ENCODE results near the gene RECK.

DNA sequence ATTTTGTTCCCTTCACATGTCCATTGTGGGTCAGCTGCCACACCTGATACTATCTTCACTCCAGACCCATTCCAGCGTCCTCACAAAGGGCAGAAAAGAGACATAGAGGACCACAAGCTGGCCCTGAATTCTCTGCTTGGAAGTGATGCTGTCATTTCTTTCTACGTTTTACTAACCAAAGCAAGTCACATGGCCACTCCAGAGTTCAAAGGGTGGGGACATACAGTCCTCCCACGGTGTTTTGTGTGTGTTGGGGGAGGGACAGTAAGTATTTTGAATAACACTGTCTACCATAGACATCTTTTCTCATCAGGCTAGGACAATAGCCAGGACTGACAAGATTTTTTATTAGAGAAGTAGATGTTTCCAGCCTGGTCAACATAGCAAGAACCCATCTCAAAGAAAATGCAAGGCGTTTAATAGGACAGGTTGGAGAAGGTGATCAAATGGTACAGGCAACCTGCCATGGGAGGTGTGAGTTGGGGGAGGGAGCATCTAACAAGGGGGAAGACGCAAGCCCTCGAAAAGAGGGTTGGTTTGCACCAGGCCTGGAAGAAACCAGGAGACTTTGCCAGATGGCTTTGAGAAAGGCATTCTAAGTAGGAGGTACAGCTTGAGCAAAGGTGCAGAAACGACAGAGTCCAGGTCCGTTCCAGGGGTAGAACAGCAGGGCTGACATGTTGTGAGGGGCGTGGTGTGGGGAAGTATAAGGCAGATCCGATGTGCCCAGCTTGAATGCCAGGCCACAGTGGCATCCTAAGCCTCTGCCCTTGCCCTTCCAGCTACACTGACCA is 88.5 kb downstream of the RECK start:
- TF ChIP-seq, protein P1, sequence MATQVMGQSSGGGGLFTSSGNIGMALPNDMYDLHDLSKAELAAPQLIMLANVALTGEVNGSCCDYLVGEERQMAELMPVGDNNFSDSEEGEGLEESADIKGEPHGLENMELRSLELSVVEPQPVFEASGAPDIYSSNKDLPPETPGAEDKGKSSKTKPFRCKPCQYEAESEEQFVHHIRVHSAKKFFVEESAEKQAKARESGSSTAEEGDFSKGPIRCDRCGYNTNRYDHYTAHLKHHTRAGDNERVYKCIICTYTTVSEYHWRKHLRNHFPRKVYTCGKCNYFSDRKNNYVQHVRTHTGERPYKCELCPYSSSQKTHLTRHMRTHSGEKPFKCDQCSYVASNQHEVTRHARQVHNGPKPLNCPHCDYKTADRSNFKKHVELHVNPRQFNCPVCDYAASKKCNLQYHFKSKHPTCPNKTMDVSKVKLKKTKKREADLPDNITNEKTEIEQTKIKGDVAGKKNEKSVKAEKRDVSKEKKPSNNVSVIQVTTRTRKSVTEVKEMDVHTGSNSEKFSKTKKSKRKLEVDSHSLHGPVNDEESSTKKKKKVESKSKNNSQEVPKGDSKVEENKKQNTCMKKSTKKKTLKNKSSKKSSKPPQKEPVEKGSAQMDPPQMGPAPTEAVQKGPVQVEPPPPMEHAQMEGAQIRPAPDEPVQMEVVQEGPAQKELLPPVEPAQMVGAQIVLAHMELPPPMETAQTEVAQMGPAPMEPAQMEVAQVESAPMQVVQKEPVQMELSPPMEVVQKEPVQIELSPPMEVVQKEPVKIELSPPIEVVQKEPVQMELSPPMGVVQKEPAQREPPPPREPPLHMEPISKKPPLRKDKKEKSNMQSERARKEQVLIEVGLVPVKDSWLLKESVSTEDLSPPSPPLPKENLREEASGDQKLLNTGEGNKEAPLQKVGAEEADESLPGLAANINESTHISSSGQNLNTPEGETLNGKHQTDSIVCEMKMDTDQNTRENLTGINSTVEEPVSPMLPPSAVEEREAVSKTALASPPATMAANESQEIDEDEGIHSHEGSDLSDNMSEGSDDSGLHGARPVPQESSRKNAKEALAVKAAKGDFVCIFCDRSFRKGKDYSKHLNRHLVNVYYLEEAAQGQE (IDR thresholded peaks at IDR 0.05; ENCODE audit: unreplicated experiment), result no peak
- TF ChIP-seq POLR2AphosphoS5 (IDR thresholded peaks at IDR 0.05; ENCODE audit: low read depth) (no peak), EZH2 (IDR thresholded peaks at IDR 0.05; ENCODE audit: low read depth, unreplicated experiment) (no peak), ZNF114 (CRISPR knock-in tag; IDR thresholded peaks at IDR 0.05) (no peak), CREB1 (CRISPR knock-in tag; IDR thresholded peaks at IDR 0.05; ENCODE audit: low read depth) (no peak), JUNB (IDR thresholded peaks at IDR 0.05; ENCODE audit: unreplicated experiment) (no peak), NANOG (IDR thresholded peaks at IDR 0.05; ENCODE audit: borderline replicate concordance) (no peak), EZH2phosphoT487 (IDR thresholded peaks at IDR 0.05; ENCODE audit: unreplicated experiment) (no peak), ZNF331 (CRISPR knock-in tag; IDR thresholded peaks at IDR 0.05; ENCODE audit: low read depth) (no peak), STAT1 (IDR thresholded peaks at IDR 0.05; ENCODE audit: unreplicated experiment) (no peak)
- TF ChIP-seq, protein P2, sequence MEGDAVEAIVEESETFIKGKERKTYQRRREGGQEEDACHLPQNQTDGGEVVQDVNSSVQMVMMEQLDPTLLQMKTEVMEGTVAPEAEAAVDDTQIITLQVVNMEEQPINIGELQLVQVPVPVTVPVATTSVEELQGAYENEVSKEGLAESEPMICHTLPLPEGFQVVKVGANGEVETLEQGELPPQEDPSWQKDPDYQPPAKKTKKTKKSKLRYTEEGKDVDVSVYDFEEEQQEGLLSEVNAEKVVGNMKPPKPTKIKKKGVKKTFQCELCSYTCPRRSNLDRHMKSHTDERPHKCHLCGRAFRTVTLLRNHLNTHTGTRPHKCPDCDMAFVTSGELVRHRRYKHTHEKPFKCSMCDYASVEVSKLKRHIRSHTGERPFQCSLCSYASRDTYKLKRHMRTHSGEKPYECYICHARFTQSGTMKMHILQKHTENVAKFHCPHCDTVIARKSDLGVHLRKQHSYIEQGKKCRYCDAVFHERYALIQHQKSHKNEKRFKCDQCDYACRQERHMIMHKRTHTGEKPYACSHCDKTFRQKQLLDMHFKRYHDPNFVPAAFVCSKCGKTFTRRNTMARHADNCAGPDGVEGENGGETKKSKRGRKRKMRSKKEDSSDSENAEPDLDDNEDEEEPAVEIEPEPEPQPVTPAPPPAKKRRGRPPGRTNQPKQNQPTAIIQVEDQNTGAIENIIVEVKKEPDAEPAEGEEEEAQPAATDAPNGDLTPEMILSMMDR (conservative IDR thresholded peaks at IDR 0.05; ENCODE audit: low read depth in 2 of 2), result no peak
- TF ChIP-seq, protein P3, sequence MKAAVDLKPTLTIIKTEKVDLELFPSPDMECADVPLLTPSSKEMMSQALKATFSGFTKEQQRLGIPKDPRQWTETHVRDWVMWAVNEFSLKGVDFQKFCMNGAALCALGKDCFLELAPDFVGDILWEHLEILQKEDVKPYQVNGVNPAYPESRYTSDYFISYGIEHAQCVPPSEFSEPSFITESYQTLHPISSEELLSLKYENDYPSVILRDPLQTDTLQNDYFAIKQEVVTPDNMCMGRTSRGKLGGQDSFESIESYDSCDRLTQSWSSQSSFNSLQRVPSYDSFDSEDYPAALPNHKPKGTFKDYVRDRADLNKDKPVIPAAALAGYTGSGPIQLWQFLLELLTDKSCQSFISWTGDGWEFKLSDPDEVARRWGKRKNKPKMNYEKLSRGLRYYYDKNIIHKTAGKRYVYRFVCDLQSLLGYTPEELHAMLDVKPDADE (IDR thresholded peaks at IDR 0.05), result no peak
- TF ChIP-seq, protein P4, sequence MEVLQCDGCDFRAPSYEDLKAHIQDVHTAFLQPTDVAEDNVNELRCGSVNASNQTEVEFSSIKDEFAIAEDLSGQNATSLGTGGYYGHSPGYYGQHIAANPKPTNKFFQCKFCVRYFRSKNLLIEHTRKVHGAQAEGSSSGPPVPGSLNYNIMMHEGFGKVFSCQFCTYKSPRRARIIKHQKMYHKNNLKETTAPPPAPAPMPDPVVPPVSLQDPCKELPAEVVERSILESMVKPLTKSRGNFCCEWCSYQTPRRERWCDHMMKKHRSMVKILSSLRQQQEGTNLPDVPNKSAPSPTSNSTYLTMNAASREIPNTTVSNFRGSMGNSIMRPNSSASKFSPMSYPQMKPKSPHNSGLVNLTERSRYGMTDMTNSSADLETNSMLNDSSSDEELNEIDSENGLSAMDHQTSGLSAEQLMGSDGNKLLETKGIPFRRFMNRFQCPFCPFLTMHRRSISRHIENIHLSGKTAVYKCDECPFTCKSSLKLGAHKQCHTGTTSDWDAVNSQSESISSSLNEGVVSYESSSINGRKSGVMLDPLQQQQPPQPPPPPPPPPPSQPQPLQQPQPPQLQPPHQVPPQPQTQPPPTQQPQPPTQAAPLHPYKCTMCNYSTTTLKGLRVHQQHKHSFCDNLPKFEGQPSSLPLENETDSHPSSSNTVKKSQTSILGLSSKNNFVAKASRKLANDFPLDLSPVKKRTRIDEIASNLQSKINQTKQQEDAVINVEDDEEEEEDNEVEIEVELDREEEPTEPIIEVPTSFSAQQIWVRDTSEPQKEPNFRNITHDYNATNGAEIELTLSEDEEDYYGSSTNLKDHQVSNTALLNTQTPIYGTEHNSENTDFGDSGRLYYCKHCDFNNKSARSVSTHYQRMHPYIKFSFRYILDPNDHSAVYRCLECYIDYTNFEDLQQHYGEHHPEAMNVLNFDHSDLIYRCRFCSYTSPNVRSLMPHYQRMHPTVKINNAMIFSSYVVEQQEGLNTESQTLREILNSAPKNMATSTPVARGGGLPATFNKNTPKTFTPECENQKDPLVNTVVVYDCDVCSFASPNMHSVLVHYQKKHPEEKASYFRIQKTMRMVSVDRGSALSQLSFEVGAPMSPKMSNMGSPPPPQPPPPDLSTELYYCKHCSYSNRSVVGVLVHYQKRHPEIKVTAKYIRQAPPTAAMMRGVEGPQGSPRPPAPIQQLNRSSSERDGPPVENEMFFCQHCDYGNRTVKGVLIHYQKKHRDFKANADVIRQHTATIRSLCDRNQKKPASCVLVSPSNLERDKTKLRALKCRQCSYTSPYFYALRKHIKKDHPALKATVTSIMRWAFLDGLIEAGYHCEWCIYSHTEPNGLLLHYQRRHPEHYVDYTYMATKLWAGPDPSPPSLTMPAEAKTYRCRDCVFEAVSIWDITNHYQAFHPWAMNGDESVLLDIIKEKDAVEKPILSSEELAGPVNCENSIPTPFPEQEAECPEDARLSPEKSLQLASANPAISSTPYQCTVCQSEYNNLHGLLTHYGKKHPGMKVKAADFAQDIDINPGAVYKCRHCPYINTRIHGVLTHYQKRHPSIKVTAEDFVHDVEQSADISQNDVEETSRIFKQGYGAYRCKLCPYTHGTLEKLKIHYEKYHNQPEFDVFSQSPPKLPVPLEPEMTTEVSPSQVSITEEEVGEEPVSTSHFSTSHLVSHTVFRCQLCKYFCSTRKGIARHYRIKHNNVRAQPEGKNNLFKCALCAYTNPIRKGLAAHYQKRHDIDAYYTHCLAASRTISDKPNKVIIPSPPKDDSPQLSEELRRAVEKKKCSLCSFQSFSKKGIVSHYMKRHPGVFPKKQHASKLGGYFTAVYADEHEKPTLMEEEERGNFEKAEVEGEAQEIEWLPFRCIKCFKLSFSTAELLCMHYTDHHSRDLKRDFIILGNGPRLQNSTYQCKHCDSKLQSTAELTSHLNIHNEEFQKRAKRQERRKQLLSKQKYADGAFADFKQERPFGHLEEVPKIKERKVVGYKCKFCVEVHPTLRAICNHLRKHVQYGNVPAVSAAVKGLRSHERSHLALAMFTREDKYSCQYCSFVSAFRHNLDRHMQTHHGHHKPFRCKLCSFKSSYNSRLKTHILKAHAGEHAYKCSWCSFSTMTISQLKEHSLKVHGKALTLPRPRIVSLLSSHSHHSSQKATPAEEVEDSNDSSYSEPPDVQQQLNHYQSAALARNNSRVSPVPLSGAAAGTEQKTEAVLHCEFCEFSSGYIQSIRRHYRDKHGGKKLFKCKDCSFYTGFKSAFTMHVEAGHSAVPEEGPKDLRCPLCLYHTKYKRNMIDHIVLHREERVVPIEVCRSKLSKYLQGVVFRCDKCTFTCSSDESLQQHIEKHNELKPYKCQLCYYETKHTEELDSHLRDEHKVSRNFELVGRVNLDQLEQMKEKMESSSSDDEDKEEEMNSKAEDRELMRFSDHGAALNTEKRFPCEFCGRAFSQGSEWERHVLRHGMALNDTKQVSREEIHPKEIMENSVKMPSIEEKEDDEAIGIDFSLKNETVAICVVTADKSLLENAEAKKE (CRISPR knock-in tag; IDR thresholded peaks at IDR 0.05), result no peak
